ENCODE data around the gene NDUFS7. TPM values are rescaled to one million over a fixed set of nuclear protein-coding genes. Genes with fewer than 3 reads are reported as not detected.

NDUFS7 gene
- total RNA-seq, 6 donors from 2014 or later = 38.8 to 121 (median 100) TPM

DNA sequence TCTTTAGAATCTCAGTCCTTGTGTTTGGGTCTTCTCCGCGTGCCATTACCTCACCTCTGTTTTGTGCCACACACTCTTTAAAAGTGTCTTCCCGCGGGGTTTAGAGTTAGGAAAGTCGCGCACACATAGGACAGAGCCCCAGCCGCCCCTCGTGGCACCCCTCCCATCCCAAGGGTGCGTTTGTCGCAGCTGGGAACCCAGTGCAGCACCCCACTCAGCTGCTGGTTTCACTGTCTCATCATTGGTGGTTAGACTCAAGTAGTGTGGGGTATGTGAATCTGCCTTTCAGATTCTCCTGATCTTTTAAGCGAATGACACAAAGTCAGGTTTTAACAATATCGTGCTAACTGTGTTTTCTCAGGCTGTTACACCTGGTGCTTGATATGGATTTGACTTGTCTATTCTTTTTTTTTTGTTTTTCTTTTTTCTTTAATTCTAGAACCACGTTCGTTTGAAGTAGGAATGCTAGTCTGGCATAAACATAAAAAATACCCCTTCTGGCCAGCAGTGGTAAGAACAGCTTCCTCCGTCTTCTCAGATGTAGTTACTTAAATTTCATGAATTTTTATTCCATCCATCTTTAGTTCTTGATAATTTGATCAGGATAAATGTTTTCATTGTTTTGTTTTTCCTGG, 19.5 kb upstream of the NDUFS7 start:
- H3K27me3 ChIP-seq = no peaks in the 10 kb centered on the region
- ATAC-seq (ENCODE audit: low FRiP score in 2 of 2) (no peak), DNase-seq (no peak)
- 59 to 76% methylated on average over 15 of the region's 15 CpGs for WGBS, 2 donors
- no peak overlapping the region for H3K27ac ChIP-seq
- TF ChIP-seq EP300 (IDR thresholded peaks at IDR 0.05) = no peak
- TF ChIP-seq, protein P1, sequence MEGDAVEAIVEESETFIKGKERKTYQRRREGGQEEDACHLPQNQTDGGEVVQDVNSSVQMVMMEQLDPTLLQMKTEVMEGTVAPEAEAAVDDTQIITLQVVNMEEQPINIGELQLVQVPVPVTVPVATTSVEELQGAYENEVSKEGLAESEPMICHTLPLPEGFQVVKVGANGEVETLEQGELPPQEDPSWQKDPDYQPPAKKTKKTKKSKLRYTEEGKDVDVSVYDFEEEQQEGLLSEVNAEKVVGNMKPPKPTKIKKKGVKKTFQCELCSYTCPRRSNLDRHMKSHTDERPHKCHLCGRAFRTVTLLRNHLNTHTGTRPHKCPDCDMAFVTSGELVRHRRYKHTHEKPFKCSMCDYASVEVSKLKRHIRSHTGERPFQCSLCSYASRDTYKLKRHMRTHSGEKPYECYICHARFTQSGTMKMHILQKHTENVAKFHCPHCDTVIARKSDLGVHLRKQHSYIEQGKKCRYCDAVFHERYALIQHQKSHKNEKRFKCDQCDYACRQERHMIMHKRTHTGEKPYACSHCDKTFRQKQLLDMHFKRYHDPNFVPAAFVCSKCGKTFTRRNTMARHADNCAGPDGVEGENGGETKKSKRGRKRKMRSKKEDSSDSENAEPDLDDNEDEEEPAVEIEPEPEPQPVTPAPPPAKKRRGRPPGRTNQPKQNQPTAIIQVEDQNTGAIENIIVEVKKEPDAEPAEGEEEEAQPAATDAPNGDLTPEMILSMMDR (IDR thresholded peaks at IDR 0.05) = peak in 2 of 6 experiments; percentile 9 to 26
- peaks cover 7 to 92% (median 43%) of the 10 kb centered on the region in 4 donors for H3K36me3 ChIP-seq
- H3K4me1 ChIP-seq = peaks cover 7 to 33% (median 23%) of the 10 kb centered on the region in 4 donors
- no peak overlapping the region for H3K4me3 ChIP-seq
- no peaks in the 10 kb centered on the region for H3K9me3 ChIP-seq

DNA sequence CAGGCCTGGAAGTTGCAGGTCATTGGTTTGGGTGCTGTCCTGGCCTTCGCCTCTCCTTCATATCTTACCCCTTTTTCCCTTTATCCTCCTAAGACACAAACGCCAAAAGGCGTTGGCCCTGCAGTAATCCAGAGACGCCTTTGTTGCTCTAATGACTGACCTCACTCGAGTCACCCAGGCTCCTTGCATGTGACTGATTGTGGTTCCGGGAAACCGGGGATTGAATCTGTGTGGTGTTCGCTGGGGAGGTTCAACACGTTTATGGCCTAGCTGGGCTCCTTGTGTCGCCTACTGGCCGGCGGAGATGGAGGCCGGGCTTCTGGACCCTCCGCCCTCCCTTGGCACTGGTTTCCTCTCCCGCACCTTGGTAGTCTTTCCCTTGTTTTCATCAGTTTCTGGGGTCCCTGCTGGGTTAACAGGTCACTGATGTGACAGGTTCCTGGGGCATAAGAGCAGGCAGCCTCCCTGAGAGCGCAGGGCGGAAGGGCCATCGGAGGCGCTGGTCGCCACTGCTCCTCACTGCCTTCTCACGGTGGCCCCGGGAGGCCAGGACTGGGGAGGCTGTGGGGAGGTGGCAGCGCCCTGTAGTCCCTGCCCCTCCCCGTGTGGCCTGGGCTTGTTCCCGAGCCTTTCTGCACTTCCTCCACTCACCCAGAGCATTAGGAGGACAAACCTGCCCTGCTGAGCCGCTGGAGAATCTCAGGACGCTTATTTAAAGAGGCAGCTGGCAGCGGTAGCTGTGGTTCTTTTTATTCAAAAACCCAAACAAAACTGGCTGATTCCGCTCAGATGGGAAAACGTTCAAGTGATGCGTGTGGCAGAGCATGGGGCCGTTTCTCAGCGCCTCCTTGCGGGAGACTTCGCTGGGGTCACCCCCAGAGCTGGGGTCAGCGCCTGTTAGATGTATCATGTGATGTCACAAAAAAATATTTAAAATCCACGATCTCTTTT, 18.1 kb upstream of the NDUFS7 start:
- Histone ChIP-seq H3K27ac (no peak overlapping the region), H3K36me3 (peaks cover 7 to 92% (median 50%) of the 10 kb centered on the region in 4 donors)

DNA sequence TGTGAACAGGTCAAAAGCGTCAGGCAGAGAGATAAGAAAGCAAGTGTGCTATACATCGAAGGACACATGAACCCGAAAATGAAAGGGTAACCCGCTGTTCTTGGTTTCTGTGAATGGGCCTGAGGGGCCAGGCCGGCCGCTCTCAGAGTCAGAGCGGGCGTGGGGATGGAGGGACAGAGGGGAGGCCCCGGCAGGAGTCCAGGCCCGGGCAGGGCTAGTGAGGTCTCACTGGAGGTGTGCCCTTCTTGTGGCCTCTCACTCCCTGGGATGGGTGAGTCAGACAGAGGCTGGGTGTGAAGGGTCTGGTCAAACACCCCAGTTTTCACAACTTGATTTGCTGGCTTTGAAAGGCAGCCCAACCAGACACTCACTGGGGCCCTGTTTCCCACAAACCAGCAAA, 17.4 kb upstream of the NDUFS7 start:
- Histone ChIP-seq H3K27ac (no peak overlapping the region), H3K9me3 (no peaks in the 10 kb centered on the region), H3K4me3 (no peak overlapping the region), H3K36me3 (peaks cover 7 to 92% (median 55%) of the 10 kb centered on the region in 4 donors), H3K27me3 (no peaks in the 10 kb centered on the region), H3K4me1 (peaks cover 0 to 22% (median 16%) of the 10 kb centered on the region in 4 donors)
- ATAC-seq (ENCODE audit: low FRiP score in 2 of 2) (no peak), DNase-seq (no peak)
- WGBS, 2 donors = 93 to 95% methylated on average over 10 of the region's 10 CpGs
- TF ChIP-seq POLR2A (IDR thresholded peaks at IDR 0.05) (no peak), EP300 (IDR thresholded peaks at IDR 0.05) (no peak), POLR2AphosphoS5 (IDR thresholded peaks at IDR 0.05) (no peak)
- TF ChIP-seq, protein P1 (IDR thresholded peaks at IDR 0.05) = no peak

More for the DNA sequence above, 18.1 kb upstream of the NDUFS7 start:
- WGBS, 2 donors = 83 to 86% methylated on average over 26 to 37 of the region's 37 CpGs
- Histone ChIP-seq H3K27me3 (no peaks in the 10 kb centered on the region), H3K4me3 (no peak overlapping the region), H3K4me1 (peaks cover 5 to 29% (median 22%) of the 10 kb centered on the region in 4 donors), H3K9me3 (no peaks in the 10 kb centered on the region)
- no peak for ATAC-seq (ENCODE audit: low FRiP score in 2 of 2)
- DNase-seq = no peak
- no peak for TF ChIP-seq POLR2AphosphoS5 (IDR thresholded peaks at IDR 0.05)
- TF ChIP-seq POLR2A (IDR thresholded peaks at IDR 0.05) = no peak
- no peak for TF ChIP-seq EP300 (IDR thresholded peaks at IDR 0.05)
- TF ChIP-seq, protein P1 (IDR thresholded peaks at IDR 0.05) = no peak

DNA sequence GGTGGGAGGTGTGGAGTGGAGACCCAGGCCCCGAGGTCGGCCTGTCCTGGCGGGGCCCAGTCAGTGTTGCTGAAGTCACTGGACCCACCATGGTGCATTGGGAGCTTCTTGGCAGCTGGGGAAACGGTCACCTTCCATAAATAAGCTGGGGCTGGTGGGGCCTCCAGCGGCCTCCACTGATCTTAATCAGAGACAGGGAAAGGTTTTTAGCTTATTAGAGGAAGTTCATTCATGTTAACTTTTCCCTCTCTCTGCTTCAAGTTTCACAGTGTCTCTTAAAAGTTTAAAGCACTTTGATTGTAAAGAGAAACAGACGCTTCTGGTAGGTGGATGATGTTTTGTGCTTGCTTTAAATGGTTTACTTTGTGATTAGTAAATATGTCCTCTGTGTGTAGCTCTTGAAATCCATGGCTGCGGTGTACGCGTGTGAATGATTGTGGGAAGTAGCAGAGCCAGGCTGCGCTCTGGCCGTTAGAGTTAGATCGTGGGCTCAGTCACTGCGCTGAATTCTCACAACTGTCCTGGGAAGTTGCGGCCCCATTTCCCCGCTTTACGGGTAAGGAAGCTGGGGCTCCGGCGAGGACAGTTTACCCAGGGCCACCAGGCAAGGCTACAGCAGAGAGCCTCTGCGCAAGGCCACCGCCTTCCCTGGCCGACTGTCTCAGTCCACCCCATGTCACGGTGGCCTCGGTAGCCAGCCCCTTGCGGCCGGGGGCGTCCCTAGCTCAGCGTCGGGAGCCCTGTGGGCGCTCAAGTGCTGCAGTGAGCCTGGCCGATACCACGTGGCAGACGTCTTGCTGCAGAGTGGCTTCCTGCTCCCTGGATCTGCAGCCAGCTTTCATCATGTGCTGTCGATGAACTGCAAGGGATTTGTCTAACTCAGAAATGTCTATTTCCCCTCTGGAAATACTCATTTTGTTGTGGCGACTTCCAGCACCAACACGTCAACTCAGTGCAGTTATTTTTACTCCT, 16.5 kb upstream of the NDUFS7 start:
- Histone ChIP-seq H3K27ac (no peak overlapping the region), H3K4me3 (no peak overlapping the region), H3K27me3 (no peaks in the 10 kb centered on the region), H3K9me3 (no peaks in the 10 kb centered on the region), H3K4me1 (peaks cover 0 to 14% (median 7%) of the 10 kb centered on the region in 4 donors), H3K36me3 (peaks cover 7 to 92% (median 55%) of the 10 kb centered on the region in 4 donors)
- no peak for DNase-seq
- peak in 1 of 2 donors; percentile 30 for ATAC-seq (ENCODE audit: low FRiP score in 2 of 2)
- 72 to 80% methylated on average over 22 to 33 of the region's 35 CpGs for WGBS, 2 donors
- TF ChIP-seq POLR2A (IDR thresholded peaks at IDR 0.05) (no peak), EP300 (IDR thresholded peaks at IDR 0.05) (no peak), POLR2AphosphoS5 (IDR thresholded peaks at IDR 0.05) (no peak)
- TF ChIP-seq, protein P1 (IDR thresholded peaks at IDR 0.05) = no peak
